ENCODE measurements around the gene TBC1D32. TPM values are rescaled to one million over a fixed set of nuclear protein-coding genes. Genes with fewer than 3 reads are reported as not detected.
"Not testable (repeated sequence)": the region's sequence is repeated elsewhere in the genome, so short reads cannot be mapped to it uniquely, and the experiment has no call there.

TBC1D32 gene
- total RNA-seq, 2 experiments from 2014 or later: 6.3 to 8.9 TPM

DNA sequence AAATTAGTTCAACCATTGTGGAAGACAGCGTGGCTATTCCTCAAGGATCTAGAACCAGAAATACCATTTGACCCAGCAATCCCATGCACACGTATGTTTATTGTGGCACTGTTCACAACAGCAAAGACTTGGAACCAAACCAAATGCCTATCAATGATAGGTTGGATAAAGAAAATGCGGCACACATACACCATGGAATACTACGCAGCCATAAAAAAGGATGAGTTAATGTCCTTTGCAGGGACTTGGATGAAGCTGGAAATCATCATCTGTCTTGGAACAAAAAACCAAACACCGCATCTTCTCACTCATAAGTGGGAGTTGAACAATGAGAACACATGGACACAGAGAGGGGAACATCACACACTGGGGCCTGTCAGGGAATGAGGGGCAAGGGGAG lies 22.5 kb downstream of the TBC1D32 start:
- CTCF ChIA-PET; H3K4me3 Mint-ChIP-seq; H3K9me3 Mint-ChIP-seq; POLR2A ChIA-PET; H3K27ac Mint-ChIP-seq; DNase-seq; H3K4me1 Mint-ChIP-seq; H3K27me3 Mint-ChIP-seq; H3K36me3 Mint-ChIP-seq (ENCODE audit: low read depth): not testable (repeated sequence)

DNA sequence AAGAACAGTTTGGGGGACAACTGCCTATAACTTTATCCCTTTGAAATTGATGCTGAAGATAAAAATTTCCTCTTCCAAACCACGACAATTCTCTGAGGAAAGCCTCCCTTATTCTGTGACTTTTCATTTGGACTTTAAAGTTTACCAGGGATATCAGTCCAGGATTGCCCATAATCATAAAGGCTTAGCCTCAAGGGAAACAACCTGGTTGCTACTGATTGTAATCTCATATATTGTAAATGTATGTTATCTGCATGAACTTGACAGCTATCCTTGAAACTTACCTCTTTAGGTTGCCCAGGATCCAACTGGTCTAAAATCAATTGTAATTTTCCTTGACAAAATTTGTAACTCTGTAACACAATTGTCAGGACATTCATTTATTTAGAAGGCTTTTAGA lies 23.8 kb downstream of the TBC1D32 start:
- Mint-ChIP-seq H3K4me1 (no peaks in the 10 kb centered on the region), H3K9me3 (peaks cover 4% of the 10 kb centered on the region), H3K4me3 (no peak overlapping the region), H3K36me3 (ENCODE audit: low read depth) (peaks cover 3% of the 10 kb centered on the region), H3K27ac (no peak overlapping the region), H3K27me3 (no peaks in the 10 kb centered on the region)
- ChIA-PET CTCF (no interaction called here), POLR2A (no interaction called here)
- no peak for DNase-seq

DNA sequence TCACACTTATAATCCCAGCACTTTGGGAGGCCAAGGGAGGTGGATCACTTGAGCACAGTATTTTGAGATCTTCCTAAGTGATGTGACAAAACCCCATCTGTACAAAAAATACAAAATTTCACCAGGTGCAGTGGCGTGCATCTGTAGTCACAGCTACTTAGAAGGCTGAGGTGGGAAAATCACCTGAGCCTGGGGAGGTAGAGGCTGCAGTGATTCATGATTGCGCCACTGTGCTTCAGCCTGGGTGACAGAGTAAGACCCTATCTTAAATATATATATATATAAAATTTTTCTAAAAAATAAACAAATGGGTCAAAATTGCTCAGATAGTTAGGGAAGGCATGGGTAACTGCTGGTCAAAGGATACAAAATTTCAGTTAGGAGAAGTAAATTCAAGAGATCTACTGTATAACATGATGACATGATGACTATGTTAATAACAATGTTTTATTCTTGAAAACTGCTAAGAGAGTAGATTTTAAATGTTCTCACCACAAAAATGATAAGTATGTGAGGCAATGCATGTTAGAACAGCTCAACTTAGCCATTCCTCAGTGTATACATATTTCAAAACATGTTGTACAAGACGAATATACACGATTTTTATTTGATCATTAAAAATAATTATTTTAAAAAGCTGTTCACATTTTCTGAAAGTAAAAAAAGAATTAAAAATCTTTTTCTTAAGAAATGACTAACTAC lies 24.4 kb downstream of the TBC1D32 start:
- Mint-ChIP-seq H3K27me3 (no peaks in the 10 kb centered on the region), H3K4me3 (no peak overlapping the region), H3K36me3 (ENCODE audit: low read depth) (peaks cover 3% of the 10 kb centered on the region), H3K9me3 (peaks cover 4% of the 10 kb centered on the region), H3K4me1 (no peaks in the 10 kb centered on the region), H3K27ac (no peak overlapping the region)
- POLR2A ChIA-PET: no interaction called here
- CTCF ChIA-PET: no interaction called here
- DNase-seq: no peak

DNA sequence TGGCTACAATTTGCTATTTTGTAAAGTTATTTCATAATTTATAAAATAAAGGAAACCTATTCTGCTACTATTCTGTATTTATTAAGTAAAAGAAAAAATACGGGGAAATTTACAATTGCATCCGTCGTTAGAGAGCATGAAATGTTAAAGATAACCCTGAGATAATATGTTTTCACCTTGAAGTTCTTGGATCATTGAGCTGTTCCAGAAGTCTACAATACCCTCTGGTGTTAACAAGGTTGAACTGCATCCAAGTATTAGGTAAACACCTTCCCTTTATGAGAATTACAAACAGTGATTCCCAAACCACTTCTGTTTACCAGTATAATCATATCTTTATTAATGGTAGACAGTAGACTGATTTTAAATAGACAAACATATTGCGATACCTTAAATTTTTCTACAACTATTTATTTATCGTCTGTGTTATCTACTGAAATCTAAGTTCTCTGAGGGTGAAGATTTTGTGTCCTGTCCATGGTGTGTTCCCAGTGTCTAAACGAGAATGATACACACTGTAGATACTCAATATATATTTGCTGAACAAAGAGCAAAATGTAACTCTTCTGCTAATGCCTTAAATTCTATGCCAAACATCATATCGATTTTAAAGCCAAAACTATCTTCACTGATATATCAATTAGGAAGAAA lies 28.2 kb downstream of the TBC1D32 start:
- DNase-seq: no peak
- Mint-ChIP-seq H3K36me3 (ENCODE audit: low read depth) (peaks cover 2% of the 10 kb centered on the region), H3K4me1 (peaks cover 5% of the 10 kb centered on the region), H3K9me3 (no peaks in the 10 kb centered on the region), H3K27ac (no peak overlapping the region), H3K4me3 (no peak overlapping the region), H3K27me3 (no peaks in the 10 kb centered on the region)
- ChIA-PET CTCF (interaction anchor here (1.3 to 4.4 kb wide), 2 partner anchors 11 to 250 kb away, joined by 3 to 29 read pairs; no protein-coding TSS in a partner anchor), POLR2A (no interaction called here)

DNA sequence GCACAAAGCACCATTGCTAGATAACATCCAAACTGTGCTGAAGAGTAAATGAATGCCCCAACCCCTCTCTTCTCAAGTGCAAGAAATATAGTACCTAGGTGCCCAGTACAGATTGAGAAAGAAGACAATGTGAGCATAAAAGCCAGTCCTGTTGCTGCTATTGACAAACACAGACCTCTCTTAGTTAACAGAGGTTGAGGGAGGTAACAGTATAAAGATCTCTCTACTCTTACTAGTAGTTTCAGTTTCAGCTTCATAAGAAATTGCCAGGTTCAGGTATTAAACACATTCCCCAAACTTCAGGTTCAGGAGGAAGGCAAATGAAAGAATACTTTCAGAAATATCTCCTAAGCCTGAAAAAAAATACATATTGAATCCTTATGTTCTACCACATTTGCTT lies 31.4 kb downstream of the TBC1D32 start:
- H3K4me1 Mint-ChIP-seq: peaks cover 8% of the 10 kb centered on the region
- no peak overlapping the region for H3K4me3 Mint-ChIP-seq
- no peak overlapping the region for H3K27ac Mint-ChIP-seq
- ChIA-PET POLR2A (interaction anchor here (1.0 kb wide), 1 partner anchor 31 kb away, joined by 3 read pairs; the partner anchor contains the start of gene TBC1D32), CTCF (no interaction called here)
- H3K36me3 Mint-ChIP-seq (ENCODE audit: low read depth): peaks cover 8% of the 10 kb centered on the region
- DNase-seq: no peak
- H3K9me3 Mint-ChIP-seq: no peaks in the 10 kb centered on the region
- no peaks in the 10 kb centered on the region for H3K27me3 Mint-ChIP-seq

DNA sequence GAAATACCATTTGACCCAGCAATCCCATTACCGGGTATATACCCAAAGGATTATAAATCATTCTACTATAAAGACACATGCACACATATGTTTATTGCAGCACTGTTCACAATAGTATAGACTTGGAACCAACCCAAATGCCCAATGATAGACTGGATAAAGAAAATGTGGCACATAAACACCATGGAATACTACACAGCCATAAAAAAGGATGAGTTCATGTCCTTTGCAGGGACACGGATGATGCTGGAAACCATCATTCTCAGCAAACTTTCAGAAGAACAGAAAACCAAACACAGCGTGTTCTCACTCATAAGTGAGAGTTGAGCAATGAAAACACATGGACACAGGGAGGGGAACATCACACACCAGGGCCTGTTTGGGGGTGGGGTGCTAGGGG lies 33.1 kb downstream of the TBC1D32 start:
- CTCF ChIA-PET; H3K4me1 Mint-ChIP-seq; H3K4me3 Mint-ChIP-seq; DNase-seq; H3K9me3 Mint-ChIP-seq; H3K36me3 Mint-ChIP-seq (ENCODE audit: low read depth); H3K27ac Mint-ChIP-seq; POLR2A ChIA-PET; H3K27me3 Mint-ChIP-seq: not testable (repeated sequence)

DNA sequence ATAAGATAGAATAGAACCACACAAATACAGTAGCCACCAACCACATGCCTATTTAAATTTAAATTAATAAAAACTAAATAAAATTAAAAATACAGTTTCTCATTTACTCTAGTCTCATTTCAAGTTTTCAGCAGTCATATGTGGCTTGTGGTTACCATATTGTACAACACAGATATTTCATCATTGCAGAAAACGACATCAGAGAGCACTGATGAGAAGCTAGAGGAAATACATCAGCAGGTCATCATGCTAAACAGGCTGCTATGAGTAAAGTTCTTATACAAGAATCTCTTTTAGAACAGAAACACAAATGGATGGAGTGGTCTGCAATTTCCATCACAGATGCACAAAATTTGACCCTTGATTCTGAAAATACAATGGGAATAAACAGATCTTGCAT lies 36.6 kb downstream of the TBC1D32 start:
- peaks cover 10% of the 10 kb centered on the region for H3K36me3 Mint-ChIP-seq (ENCODE audit: low read depth)
- no peak overlapping the region for H3K4me3 Mint-ChIP-seq
- no peak for DNase-seq
- peaks cover 4% of the 10 kb centered on the region for H3K4me1 Mint-ChIP-seq
- H3K9me3 Mint-ChIP-seq: no peaks in the 10 kb centered on the region
- H3K27me3 Mint-ChIP-seq: no peaks in the 10 kb centered on the region
- H3K27ac Mint-ChIP-seq: no peak overlapping the region
- CTCF ChIA-PET: no interaction called here
- POLR2A ChIA-PET: no interaction called here

DNA sequence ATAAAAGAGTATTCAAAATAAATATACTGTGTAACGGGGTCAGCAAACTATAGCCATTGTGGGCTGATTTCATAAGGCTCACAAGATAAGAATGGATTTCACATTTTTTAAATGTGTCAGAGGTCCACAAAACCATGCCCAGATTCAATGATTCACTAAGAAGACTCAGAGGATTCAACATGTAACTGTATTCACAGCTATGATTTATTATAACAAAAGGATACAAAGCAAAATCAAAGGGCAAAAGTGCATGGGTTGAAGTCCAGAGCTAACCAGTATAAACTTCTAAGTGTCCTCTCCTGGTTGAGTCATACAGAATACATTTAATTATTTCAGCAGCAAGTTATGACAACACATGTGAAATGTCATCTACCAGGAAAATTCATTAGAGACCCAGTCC lies 49.2 kb downstream of the TBC1D32 start:
- POLR2A ChIA-PET: no interaction called here
- no peaks in the 10 kb centered on the region for H3K27me3 Mint-ChIP-seq
- peaks cover 3% of the 10 kb centered on the region for H3K9me3 Mint-ChIP-seq
- no peaks in the 10 kb centered on the region for H3K4me1 Mint-ChIP-seq
- no peak overlapping the region for H3K27ac Mint-ChIP-seq
- H3K36me3 Mint-ChIP-seq (ENCODE audit: low read depth): peaks cover 23% of the 10 kb centered on the region
- CTCF ChIA-PET: no interaction called here
- no peak overlapping the region for H3K4me3 Mint-ChIP-seq
- DNase-seq: no peak

DNA sequence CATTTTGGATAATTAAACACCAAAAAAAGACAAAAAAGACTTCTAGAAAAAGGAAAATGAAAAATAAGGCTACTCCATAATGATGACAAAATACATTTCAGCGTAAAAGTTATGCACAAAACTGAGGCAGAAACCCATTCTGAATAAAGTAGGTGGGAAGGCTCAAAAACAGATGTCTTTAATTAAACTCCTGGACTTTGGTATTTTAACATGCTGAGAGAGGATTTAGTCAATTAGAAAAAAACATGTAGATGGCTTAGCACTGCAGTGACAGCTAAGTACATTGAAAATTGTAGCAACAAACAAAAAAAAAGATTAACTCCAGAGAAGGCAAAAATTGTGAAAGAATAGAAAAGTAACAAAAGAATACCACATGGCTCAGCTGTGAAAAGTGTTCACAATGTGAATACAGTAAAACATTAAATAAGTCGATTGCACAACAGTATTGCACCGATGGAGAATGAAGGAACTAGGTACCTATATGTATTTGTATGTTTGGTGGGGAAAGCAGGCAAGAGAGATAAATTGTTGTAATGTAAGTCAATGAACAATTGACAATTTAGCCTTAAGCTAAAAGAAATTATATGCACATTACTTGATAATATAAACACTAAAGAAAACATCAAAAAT lies 59.5 kb downstream of the TBC1D32 start:
- POLR2A ChIA-PET: no interaction called here
- Mint-ChIP-seq H3K36me3 (ENCODE audit: low read depth) (peaks cover 18% of the 10 kb centered on the region), H3K27me3 (no peaks in the 10 kb centered on the region), H3K4me1 (no peaks in the 10 kb centered on the region), H3K27ac (no peak overlapping the region), H3K4me3 (no peak overlapping the region), H3K9me3 (no peaks in the 10 kb centered on the region)
- CTCF ChIA-PET: no interaction called here
- DNase-seq: no peak

DNA sequence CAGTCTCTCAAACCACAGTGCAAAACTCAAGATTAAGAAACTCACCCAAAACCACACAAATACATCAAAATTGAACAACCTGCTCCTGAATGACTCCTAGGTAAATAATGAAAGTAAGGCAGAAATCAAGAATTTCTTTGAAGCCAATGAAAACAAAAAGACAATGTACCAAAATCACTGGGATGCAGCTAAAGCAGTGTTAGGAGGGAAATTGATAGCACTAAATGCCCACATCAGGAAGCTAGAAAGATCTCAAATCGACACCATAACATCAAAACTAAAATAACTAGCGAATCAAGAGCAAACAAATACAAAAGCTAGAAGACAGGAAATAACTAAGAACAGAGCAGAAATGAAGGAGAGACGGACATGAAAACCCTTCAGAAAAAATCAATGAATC lies 70.5 kb downstream of the TBC1D32 start:
- no peaks in the 10 kb centered on the region for H3K4me1 Mint-ChIP-seq
- H3K9me3 Mint-ChIP-seq: peaks cover 31% of the 10 kb centered on the region
- no peak overlapping the region for H3K27ac Mint-ChIP-seq
- peaks cover 37% of the 10 kb centered on the region for H3K36me3 Mint-ChIP-seq (ENCODE audit: low read depth)
- no peak overlapping the region for H3K4me3 Mint-ChIP-seq
- CTCF ChIA-PET: no interaction called here
- no peaks in the 10 kb centered on the region for H3K27me3 Mint-ChIP-seq
- no peak for DNase-seq
- POLR2A ChIA-PET: no interaction called here

DNA sequence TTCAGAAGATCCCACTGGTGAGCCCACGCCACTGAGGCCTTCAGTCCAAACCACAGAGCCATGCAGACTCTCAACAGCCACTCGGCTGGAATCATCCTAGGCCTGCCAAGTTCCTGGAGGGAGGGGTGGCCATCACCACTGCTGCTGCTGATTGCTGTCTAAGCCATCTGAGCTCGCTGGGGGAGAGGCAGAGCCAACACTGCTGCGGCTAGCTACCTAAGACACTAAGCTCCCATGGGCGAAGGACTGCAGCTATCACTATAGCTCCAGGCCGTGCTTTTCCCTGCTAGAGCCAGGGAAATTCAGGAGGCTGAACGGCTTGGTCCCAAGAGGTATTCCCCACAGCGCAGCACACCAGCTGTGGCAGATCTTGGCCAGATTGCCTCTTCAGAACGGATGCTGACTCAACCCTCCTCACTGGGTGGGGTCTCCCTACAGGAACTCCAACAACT lies 73.6 kb downstream of the TBC1D32 start:
- ChIA-PET POLR2A (no interaction called here), CTCF (no interaction called here)
- Mint-ChIP-seq H3K27me3 (no peaks in the 10 kb centered on the region), H3K9me3 (peaks cover 21% of the 10 kb centered on the region), H3K4me3 (no peak overlapping the region), H3K27ac (no peak overlapping the region), H3K36me3 (ENCODE audit: low read depth) (peaks cover 28% of the 10 kb centered on the region), H3K4me1 (no peaks in the 10 kb centered on the region)
- no peak for DNase-seq

DNA sequence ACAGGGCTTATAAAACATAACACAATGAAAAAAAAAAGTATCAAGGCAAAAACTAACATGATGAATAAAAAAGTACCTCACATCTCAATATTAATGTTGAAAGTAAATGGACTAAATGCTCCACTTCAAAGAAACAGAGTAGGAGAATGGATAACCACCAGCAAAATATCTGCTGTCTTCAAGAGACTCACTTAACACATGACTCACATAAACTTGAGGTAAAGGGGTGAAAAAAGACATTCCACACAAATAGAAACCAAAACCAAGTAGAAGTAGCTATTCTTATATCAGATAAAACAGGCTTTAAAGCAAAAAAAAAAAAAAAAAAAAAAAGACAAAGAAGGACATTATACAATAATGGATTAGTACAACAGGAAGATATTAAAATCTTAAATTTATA lies 86.9 kb downstream of the TBC1D32 start:
- no peak overlapping the region for H3K27ac Mint-ChIP-seq
- H3K4me1 Mint-ChIP-seq: peaks cover 15% of the 10 kb centered on the region
- ChIA-PET CTCF (no interaction called here), POLR2A (interaction anchor here (1.6 kb wide), 1 partner anchor 24 kb away, joined by 4 read pairs; no protein-coding TSS in a partner anchor)
- no peak overlapping the region for H3K4me3 Mint-ChIP-seq
- no peaks in the 10 kb centered on the region for H3K27me3 Mint-ChIP-seq
- H3K36me3 Mint-ChIP-seq (ENCODE audit: low read depth): peaks cover 42% of the 10 kb centered on the region
- peaks cover 18% of the 10 kb centered on the region for H3K9me3 Mint-ChIP-seq
- DNase-seq: no peak

DNA sequence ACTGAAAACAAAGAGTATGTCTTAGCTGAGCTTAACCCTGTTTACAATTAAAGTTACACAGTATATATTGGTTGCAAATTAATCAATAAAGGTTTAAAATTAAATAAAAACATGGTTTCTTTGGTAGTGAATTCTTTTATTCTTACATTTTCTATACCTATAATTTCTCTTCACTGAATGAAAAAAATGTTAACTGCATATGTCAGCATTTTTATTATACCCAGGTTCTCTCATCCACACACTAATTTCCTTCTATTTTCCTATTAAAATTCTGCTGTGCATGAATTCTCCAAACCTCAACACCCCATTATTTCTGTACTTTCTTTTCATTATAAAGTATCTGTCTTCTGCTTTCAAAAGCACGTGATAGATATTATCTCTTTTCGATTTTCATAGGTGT lies 91.9 kb downstream of the TBC1D32 start:
- H3K27me3 Mint-ChIP-seq: no peaks in the 10 kb centered on the region
- no peak overlapping the region for H3K27ac Mint-ChIP-seq
- no peak for DNase-seq
- peaks cover 8% of the 10 kb centered on the region for H3K9me3 Mint-ChIP-seq
- H3K4me1 Mint-ChIP-seq: peaks cover 8% of the 10 kb centered on the region
- CTCF ChIA-PET: no interaction called here
- peaks cover 14% of the 10 kb centered on the region for H3K36me3 Mint-ChIP-seq (ENCODE audit: low read depth)
- POLR2A ChIA-PET: no interaction called here
- no peak overlapping the region for H3K4me3 Mint-ChIP-seq

DNA sequence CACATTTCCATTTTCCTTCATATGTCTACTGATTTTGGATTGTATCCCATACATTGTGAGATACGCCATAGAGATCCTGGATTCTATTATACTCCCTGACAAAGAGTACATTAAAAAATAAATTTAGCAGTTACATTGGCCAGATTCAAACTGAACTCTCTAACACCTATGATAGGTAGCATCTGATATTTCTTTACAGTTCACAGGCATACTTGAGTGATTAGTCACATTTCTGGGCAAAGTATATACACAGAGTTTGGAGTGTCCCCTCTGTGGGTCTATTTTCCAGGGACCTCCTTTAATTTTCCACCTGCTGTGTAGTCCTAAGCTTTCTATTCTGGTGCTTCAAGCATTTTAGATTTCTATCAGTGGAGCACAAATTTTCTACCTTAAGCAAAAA lies 96.4 kb downstream of the TBC1D32 start:
- ChIA-PET CTCF (no interaction called here), POLR2A (no interaction called here)
- H3K4me3 Mint-ChIP-seq: no peak overlapping the region
- no peak overlapping the region for H3K27ac Mint-ChIP-seq
- peaks cover 2% of the 10 kb centered on the region for H3K4me1 Mint-ChIP-seq
- no peaks in the 10 kb centered on the region for H3K27me3 Mint-ChIP-seq
- peaks cover 3% of the 10 kb centered on the region for H3K9me3 Mint-ChIP-seq
- H3K36me3 Mint-ChIP-seq (ENCODE audit: low read depth): peaks cover 12% of the 10 kb centered on the region
- DNase-seq: no peak
